ENCODE data around the gene FBXL2.

FBXL2 gene

GRCh38 chr3:33277193-33277882 lies at the start of gene FBXL2:
TSS of gene FBXL2 (plus strand) at chr3:33277442. CDS start at chr3:33277513, 71 bp downstream.
- peak; percentile 85 for DNase-seq

- DNase-seq, result no peak
These were observed 48.2 kb upstream of the FBXL2 start for GRCh38 chr3:33229066-33229465.

DNA sequence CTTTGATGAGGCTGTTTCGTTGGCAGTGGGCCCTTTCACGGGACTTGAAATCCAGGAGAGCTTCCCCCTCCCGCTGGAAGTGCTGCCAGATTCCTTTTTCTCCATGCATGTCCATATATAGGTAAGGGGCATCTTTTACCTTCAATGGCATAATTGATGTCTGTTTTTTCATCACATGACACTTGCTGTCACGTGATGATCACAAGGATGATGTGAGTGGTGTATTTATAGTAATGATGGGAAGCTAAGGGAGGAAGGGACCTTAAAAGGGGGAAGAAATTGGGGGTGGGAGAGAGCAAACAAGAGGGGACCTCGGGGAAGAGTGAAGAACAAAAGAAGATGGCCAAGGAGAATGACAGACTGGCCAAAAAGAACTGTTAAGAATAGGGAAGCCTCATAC lies 47.3 kb upstream of the FBXL2 start:
- no peak for DNase-seq

GRCh38 chr3:33231756-33232465 lies 45.3 kb upstream of the FBXL2 start:
- DNase-seq, result no peak

- DNase-seq, result no peak
These were observed 43.4 kb upstream of the FBXL2 start for GRCh38 chr3:33233884-33234283.

DNA sequence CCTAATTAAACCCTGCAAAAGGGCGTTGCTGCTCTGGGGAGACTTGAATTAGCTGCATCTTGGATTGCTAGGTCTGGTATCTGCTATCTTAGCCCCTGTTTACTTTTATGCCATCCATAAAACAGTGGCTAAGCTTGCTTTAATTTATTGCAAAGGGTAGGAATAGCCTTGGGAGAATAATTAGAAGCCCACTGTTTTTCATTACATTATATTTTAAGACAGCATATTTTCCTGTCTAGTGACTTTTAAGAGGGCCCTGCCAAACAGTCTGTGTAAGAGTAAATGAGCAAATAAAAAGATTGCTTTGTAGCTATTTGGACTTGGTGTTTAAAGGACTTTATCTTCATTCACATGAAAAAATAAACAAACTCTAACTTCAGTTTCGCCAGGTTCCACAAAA lies 41.2 kb upstream of the FBXL2 start:
- DNase-seq, result no peak

DNA sequence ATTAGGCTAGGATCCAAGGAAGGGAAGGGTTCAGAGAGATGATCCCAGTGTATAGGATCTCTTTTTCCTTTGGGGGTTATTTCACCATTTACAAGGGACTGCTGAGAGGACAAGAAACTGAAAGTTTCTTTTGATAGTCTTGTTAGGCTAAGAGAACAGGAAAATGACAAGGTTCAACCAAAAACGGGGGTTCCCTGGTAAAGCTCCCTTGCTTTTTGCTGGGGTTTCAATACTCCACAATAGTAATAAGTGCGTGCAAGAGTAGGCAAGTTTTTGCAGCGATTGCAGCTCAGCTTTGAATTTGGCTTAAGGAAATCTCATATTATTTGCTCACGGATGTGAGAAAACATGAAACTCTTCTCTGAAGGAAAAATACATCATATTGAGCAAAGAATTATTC lies 39.8 kb upstream of the FBXL2 start:
- DNase-seq, result no peak

DNA sequence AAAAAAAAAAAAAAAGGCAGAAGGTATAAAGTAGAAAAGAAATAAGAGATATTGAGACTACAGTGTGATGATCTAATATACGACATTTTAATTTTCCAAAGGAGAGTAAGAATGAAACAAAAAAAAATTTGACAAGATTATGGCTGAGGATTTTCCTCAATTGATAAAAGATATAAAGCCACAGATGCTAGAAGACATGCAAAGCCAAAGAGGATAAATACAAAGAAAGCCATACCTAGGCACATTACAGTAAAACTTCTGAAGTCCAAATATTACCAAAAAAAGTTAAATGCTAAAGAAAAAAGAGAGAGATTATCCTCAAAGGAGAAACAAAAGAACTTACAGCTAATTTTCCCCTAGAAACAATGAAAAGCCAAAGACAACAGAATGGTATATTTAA lies 38.3 kb upstream of the FBXL2 start:
- no peak for DNase-seq

DNA sequence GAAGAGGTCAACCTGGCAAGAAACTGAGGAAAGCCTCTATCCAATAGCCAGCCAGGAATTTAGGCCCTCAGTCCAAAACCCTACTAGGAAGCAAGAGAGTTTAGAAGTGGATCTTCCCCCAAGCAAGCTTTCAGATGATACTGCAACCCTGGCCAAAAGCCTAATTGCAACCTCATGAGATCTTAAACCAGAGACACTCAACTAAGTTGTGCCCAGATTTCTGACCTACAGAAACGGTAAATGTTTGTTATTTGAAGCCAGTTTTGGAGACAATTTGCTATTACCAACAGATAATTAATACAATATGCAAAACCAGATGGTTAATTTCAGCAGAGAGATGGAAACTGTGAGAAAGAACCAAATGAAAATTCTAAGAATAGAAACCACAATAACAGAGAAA lies 37.0 kb upstream of the FBXL2 start:
- no peak for DNase-seq

GRCh38 chr3:33246786-33247185 lies 30.5 kb upstream of the FBXL2 start:
- no peak for DNase-seq

GRCh38 chr3:33250712-33251111 lies 26.5 kb upstream of the FBXL2 start:
- DNase-seq, result no peak

DNA sequence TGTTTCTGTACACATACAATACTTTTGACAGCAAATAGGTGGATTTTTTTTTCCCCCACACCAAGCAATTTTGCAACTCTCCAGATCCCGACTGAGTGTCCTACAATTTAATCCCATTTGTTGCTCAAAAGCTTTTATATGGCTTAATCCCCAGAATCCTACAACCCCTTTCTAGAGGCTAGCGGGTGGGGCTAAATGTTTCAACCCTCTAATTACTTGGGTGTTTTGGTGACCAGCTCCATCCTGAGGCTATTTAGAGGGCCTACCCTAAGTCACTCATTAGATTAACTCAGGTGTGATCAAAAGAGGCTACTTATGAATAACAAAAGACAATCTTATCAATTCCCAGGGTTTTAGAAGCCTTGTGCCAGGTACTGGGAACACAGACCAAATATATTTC lies 21.0 kb upstream of the FBXL2 start:
- DNase-seq, result no peak

DNA sequence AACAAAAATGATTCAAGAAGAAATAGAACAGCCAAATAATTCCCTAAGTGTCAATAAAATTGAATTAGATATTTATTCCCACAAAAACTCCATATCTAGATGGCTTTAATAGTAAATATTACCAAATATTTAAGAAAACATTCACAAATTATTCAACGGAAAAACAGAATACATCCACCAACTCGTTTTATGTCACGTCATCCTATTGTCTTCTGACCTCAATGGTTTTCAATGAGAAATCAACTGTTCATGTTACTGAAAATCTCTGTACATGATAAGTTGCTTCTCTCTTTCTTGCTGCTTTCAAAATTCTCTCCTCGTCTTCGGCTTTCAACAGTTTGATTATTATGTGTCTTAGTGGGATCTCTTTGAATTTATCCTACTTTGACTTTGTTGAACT lies 17.1 kb upstream of the FBXL2 start:
- DNase-seq, result no peak

DNA sequence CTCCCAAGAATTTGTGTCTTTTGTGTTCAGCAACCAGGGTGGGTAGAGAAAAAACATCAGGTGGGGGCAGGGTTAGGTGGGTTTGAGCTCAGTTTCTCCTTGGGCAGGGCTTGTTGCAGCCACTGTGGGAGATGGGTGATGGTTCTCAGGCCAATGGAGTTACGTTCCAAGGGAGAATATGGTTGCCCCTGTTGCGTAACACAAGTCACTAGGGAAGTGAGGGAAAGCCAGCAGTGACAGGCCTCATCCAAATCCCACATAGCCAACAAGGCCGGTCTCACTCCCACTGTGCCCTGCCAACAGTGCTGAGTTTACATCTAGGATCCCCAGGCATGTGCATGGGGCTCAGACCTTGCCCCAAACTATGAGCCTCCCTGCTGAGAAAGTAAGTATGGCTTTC lies 7.9 kb upstream of the FBXL2 start:
- DNase-seq, result no peak

GRCh38 chr3:33271324-33271723 lies 5.9 kb upstream of the FBXL2 start:
- no peak for DNase-seq

- no peak for DNase-seq
These were observed 3.6 kb upstream of the FBXL2 start for GRCh38 chr3:33273628-33274027.

DNA sequence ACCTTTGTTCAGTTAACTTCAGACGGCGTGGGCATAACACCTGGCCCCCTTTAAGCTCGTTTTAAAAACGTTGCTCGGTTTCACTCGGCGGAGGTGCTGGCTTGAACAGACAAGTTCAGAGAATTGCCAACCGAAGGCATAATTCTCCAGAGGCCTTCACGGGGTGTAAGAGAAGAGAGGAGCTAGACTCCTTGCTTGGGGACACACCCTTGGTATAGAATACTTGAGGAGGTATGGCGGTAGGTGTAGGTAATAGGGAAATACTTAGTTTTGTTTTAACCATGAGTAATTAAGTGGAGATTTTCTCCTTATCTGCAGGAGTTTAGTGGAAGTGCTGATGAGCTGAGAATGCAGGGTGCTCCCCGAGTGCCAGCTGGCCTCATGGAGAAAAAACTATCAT lies 921 bp downstream of the FBXL2 start:
- no peak for DNase-seq

- no peak for DNase-seq
These were observed 10.5 kb downstream of the FBXL2 start for GRCh38 chr3:33287672-33288282.

GRCh38 chr3:33299395-33300081 lies 22.3 kb downstream of the FBXL2 start:
- DNase-seq, result peak; percentile 20

DNA sequence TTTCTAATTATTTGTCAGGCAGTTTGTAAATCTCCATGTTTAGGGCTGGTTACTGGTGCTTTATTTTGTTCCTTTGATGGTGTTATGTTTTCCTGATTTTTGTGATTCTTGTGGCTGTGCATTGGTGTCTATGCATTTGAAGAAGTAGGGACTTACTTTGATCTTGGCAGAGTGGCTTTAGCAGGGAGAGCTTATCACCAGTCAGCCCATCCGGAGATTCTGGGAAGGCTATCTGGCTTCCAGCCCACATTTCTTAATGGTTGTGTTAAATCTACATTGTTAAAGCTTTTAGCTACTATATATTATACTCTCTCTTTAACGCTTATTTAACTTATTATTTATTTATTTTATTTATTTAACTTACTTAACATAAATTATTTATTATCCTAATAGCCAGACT lies 35.1 kb downstream of the FBXL2 start:
- DNase-seq, result no peak

GRCh38 chr3:33313331-33313730 lies 36.1 kb downstream of the FBXL2 start:
- DNase-seq, result no peak

DNA sequence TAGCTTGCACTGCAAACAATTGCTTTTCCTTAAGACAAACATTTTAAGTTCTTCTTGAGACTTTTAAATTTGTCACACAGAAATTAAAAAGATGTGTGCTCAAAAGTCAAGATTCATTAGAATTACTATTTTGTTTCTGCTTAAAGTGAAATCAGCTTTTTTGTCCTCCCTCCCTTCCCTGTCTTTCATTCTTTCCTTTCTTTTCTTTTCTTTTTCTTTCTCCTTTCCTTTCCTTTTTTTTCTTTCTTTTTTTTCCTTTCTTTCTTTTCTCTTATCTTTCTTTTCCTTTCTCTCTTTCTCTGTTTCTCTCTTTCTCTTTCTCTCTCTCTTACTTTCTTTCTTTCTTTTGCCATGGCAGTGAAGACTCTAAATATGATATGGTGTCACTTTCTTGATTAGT lies 37.8 kb downstream of the FBXL2 start:
- no peak for DNase-seq

GRCh38 chr3:33315826-33316225 lies 38.6 kb downstream of the FBXL2 start:
- no peak for DNase-seq

Measured in right hindlimb (tissue), 1 donor.